ENCODE results near the gene PTPRG.

Gene PTPRG

DNA sequence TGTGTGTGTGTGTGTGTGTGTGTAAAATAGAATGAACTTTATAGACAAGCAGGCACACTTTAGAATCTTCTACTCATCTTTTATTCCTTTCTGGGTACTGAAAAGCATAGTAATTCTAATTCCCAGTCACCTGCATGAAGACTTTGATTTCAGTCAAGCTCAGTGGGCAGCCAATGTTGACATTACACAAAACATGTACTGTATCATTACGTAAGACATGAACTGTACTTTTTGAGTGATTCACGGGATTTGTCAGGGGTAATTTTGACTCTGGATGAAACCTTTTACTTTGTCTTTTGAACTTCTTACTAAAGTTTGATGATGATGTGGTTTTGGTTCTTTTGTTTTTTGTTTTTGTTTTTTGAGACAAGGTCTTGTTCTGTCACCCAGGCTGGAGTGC, 38.8 kb downstream of the PTPRG start:
- TF ChIP-seq, protein P1, sequence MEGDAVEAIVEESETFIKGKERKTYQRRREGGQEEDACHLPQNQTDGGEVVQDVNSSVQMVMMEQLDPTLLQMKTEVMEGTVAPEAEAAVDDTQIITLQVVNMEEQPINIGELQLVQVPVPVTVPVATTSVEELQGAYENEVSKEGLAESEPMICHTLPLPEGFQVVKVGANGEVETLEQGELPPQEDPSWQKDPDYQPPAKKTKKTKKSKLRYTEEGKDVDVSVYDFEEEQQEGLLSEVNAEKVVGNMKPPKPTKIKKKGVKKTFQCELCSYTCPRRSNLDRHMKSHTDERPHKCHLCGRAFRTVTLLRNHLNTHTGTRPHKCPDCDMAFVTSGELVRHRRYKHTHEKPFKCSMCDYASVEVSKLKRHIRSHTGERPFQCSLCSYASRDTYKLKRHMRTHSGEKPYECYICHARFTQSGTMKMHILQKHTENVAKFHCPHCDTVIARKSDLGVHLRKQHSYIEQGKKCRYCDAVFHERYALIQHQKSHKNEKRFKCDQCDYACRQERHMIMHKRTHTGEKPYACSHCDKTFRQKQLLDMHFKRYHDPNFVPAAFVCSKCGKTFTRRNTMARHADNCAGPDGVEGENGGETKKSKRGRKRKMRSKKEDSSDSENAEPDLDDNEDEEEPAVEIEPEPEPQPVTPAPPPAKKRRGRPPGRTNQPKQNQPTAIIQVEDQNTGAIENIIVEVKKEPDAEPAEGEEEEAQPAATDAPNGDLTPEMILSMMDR (IDR thresholded peaks at IDR 0.05; ENCODE audit: low read depth, low read length): no peak
- TF ChIP-seq EZH2phosphoT487 (IDR thresholded peaks at IDR 0.05; ENCODE audit: low read depth): no peak
- H4K20me1 ChIP-seq (ENCODE audit: insufficient read depth, low read length): peaks cover 11% of the 10 kb centered on the region; the same call in 1 of the 2 replicates
- H2AFZ ChIP-seq (ENCODE audit: low read depth, low read length): no peak overlapping the region
- H3K79me2 ChIP-seq (ENCODE audit: low read length): peaks cover 6% of the 10 kb centered on the region; the same call in 1 of the 2 replicates
- no peak overlapping the region for H3K4me2 ChIP-seq (ENCODE audit: low read length)
- no peak overlapping the region for H3K9ac ChIP-seq (ENCODE audit: low read length)
- no peak overlapping the region for H3K4me3 ChIP-seq (ENCODE audit: low read length)
- no peaks in the 10 kb centered on the region for H3K4me1 ChIP-seq (ENCODE audit: low read length)
- no peaks in the 10 kb centered on the region for H3K27me3 ChIP-seq (ENCODE audit: low read depth, low read length)
- H3K9me3 ChIP-seq (ENCODE audit: insufficient read depth, low read length): no peaks in the 10 kb centered on the region
- no peak overlapping the region for H3K27ac ChIP-seq (ENCODE audit: low read length)
- H3K36me3 ChIP-seq (replicated peaks; ENCODE audit: low read depth, low read length): peaks cover 6% of the 10 kb centered on the region

DNA sequence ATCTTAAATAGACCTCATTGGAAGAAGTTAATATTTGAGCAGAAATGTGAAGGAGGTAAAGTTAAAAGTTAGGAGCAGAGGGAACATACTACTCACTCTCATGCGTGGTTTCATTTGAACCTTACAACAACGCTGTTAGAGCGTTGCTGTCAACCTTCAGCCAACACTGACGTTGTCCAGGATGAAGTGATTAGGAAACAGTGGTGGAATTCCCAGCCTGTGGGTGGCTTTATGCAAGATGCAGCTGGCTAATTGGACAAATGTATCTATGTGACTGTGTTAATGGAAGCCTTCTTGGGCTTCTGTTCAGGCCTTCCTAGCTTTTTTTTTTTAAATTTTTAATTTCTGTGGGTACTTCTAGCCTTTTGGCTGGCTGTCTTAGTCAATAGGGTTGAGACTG, 40.5 kb downstream of the PTPRG start:
- no peak overlapping the region for H2AFZ ChIP-seq (ENCODE audit: low read depth, low read length)
- H3K27me3 ChIP-seq (ENCODE audit: low read depth, low read length): no peaks in the 10 kb centered on the region
- H4K20me1 ChIP-seq (ENCODE audit: insufficient read depth, low read length): peaks cover 11% of the 10 kb centered on the region; the same call in 1 of the 2 replicates
- TF ChIP-seq EZH2phosphoT487 (IDR thresholded peaks at IDR 0.05; ENCODE audit: low read depth): no peak
- TF ChIP-seq, protein P1 (IDR thresholded peaks at IDR 0.05; ENCODE audit: low read depth, low read length): no peak
- H3K27ac ChIP-seq (ENCODE audit: low read length): no peak overlapping the region
- no peak overlapping the region for H3K4me2 ChIP-seq (ENCODE audit: low read length)
- peaks cover 6% of the 10 kb centered on the region; the same call in 1 of the 2 replicates for H3K79me2 ChIP-seq (ENCODE audit: low read length)
- no peak overlapping the region for H3K4me3 ChIP-seq (ENCODE audit: low read length)
- H3K9me3 ChIP-seq (ENCODE audit: insufficient read depth, low read length): no peaks in the 10 kb centered on the region
- H3K9ac ChIP-seq (ENCODE audit: low read length): no peak overlapping the region
- peaks cover 6% of the 10 kb centered on the region for H3K36me3 ChIP-seq (replicated peaks; ENCODE audit: low read depth, low read length)
- H3K4me1 ChIP-seq (ENCODE audit: low read length): no peaks in the 10 kb centered on the region

DNA sequence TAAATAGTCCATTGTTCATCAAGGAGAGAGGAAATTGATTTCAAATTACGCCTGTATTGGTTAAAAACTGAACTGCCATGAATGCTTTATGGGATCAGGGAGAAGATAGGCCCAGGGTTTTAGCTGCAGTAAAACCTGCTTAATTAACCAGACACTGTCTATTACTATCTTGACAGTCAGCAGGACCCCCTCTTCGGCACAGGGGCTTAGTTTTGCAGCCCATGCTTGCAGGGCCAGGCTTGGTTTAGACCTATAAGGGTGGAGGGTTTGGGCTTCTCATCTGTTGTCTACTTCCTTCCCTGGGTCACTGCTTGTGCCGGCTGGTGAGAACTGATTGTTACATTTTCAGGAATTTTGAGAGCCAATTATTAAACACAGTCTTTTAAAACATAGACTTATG, 41.1 kb downstream of the PTPRG start:
- Histone ChIP-seq H2AFZ (ENCODE audit: low read depth, low read length) (no peak overlapping the region), H3K27ac (ENCODE audit: low read length) (no peak overlapping the region), H3K27me3 (ENCODE audit: low read depth, low read length) (no peaks in the 10 kb centered on the region), H3K4me1 (ENCODE audit: low read length) (no peaks in the 10 kb centered on the region), H3K9me3 (ENCODE audit: insufficient read depth, low read length) (no peaks in the 10 kb centered on the region), H3K9ac (ENCODE audit: low read length) (no peak overlapping the region), H3K36me3 (replicated peaks; ENCODE audit: low read depth, low read length) (peaks cover 6% of the 10 kb centered on the region), H3K4me2 (ENCODE audit: low read length) (no peak overlapping the region), H3K79me2 (ENCODE audit: low read length) (peaks cover 6% of the 10 kb centered on the region; the same call in 1 of the 2 replicates), H4K20me1 (ENCODE audit: insufficient read depth, low read length) (peaks cover 11% of the 10 kb centered on the region; the same call in 1 of the 2 replicates), H3K4me3 (ENCODE audit: low read length) (no peak overlapping the region)
- TF ChIP-seq, protein P1 (IDR thresholded peaks at IDR 0.05; ENCODE audit: low read depth, low read length): no peak
- no peak for TF ChIP-seq EZH2phosphoT487 (IDR thresholded peaks at IDR 0.05; ENCODE audit: low read depth)

DNA sequence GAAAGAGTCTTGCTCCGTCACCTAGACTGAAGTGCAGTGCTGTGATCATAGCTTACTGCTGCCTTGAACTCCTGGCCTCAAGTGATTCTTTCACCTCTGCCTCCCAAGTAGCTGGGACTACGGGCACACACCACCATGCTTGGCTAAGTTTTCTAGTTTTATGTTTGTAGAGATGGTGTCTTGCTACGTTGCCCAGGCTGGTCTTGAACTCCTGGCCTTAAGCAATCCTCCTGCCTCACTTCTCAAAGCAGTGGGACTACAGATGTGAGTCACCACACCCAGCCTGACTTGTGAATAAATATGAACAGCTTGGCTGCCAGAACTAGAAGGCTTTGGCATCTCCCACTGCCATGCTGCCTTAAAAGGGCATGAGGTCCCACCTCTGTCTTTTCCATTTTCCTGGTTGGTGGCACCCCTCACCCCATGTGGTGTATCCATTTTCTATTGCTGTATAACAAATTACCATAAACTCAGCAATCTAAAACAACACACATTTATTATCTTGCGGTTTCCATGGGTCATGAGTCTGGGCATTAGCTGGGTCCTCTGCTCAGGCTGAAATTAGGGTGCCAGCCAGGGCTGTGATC, 44.3 kb downstream of the PTPRG start:
- H3K27me3 ChIP-seq (ENCODE audit: low read depth, low read length): no peaks in the 10 kb centered on the region
- H3K4me2 ChIP-seq (ENCODE audit: low read length): no peak overlapping the region
- TF ChIP-seq EZH2phosphoT487 (IDR thresholded peaks at IDR 0.05; ENCODE audit: low read depth): no peak
- TF ChIP-seq, protein P1 (IDR thresholded peaks at IDR 0.05; ENCODE audit: low read depth, low read length): no peak
- no peak overlapping the region for H3K27ac ChIP-seq (ENCODE audit: low read length)
- H3K79me2 ChIP-seq (ENCODE audit: low read length): 0 out of 2 replicates have a peak, but pooled peaks cover under 1% of the 10 kb centered on the region
- no peaks in the 10 kb centered on the region for H3K4me1 ChIP-seq (ENCODE audit: low read length)
- H3K9ac ChIP-seq (ENCODE audit: low read length): no peak overlapping the region
- no peak overlapping the region for H2AFZ ChIP-seq (ENCODE audit: low read depth, low read length)
- H3K4me3 ChIP-seq (ENCODE audit: low read length): no peak overlapping the region
- H3K36me3 ChIP-seq (replicated peaks; ENCODE audit: low read depth, low read length): peaks cover 6% of the 10 kb centered on the region
- no peaks in the 10 kb centered on the region for H4K20me1 ChIP-seq (ENCODE audit: insufficient read depth, low read length)
- H3K9me3 ChIP-seq (ENCODE audit: insufficient read depth, low read length): no peaks in the 10 kb centered on the region

All from OCI-LY3 (cell line).